Middle frontal gyrus (tissue), 1 donor: ENCODE results near the gene ABCA3.

Experiments
- DNase-seq: peaks from one replicate; pipeline ENCODE4 v3.0.0-alpha.2; 2015; ENCODE audit warnings: low spot score; ENCODE audit errors: extremely low spot score

ABCA3 gene

GRCh38 chr16:2357331-2357730 is 16.8 kb upstream of the ABCA3 start:
- DNase-seq, result no peak

DNA sequence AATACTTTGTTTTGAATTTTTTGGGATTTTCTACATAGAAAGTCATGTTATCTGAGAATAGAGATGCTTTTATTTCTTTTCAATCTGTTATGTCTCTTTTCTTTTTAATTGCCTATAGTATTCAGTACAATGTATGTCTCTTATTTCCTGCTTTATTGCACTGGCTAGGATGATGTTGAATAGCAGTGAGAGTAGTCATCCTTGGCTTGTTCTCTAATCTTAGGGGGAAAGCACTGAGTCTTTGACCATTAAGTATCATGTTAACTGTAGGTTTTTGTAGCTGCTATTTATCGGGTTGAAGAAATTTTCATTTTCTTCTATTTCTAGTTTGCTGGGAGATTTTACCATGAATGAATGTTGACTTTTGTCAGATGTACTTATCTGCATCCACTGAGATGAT is 10.0 kb upstream of the ABCA3 start:
- no peak for DNase-seq

GRCh38 chr16:2343211-2343610 is 2.7 kb upstream of the ABCA3 start:
- DNase-seq, result no peak

DNA sequence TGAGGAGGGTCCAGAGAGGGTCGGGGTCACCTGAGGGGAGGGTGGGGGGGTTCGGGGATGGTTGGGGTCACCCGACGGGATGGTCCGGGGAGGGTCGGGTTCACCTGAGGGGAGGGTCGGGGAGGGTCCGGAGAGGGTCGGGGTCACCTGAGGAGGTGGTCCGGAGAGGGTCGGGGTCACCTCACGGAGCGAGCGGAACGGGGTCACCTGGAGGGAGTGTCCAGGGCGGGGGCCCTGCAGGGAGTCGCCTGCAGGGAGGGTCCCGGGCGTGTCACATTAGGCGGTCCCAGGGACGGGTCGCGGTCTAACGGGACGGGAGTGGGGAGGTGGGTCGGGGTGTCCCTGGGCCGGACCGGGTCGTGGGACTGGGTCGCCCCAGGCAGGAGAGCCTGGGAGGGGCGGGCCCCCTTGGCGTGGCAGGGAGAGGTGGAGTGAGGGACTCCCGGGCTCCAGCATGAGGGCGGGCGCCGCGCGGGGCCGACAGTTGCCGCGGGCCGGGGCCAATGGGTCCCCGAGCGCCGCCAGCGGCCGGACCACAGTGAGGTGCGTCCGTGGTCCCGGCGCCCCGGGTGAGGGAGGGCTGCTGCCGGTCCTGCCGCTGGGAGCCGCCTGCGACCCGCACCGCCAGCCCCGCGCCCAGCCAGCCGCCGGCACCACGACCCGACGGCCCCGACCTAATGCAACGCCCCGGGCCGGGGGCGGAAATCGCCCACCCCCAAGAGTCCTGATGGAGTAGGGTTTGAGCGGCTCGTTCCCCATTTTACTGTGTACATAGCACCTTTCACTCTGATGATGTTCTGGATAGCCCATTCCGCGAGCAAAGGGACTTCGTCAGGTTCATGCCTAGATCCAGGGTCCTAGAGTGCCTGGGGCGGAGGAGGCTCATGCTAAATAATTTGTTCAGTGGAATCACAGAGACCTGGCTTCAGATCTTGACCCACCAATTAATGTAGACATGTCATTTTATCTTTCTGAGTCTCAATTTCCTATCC is 1.2 kb upstream of the ABCA3 start:
- DNase-seq, result no peak

- no peak for DNase-seq
Measured at GRCh38 chr16:2339521-2340484, 725 bp downstream of the ABCA3 start.

GRCh38 chr16:2337431-2338296 is 2.9 kb downstream of the ABCA3 start:
- DNase-seq, result no peak

DNA sequence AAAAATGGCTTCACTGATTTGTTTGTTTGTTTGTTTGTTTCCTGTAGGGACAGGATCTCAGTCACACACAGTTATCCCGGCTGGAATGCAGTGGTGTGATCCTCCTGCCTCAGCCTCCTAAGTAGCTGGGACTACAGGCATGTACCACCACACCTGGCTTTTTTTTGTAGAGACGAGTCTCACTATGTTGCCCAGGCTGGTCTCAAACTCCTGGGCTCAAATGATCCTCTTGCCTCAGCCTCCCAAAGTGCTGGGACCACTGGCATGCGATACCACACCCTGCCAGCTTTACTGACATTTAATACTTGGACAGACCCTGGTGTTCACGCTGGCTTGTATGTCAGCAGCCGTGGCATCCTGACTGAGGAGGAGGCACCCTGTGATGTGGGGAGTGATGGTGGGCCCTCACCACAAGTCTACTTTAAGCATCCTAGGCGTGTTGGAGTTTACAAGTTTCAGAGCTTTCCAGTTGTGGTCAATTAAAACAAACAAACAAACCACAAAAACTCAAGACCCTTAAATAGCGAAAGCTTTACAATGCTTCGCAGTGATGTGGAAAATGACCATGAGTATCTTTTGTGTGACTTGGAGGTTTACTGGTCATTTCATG is 5.1 kb downstream of the ABCA3 start:
- no peak for DNase-seq

DNA sequence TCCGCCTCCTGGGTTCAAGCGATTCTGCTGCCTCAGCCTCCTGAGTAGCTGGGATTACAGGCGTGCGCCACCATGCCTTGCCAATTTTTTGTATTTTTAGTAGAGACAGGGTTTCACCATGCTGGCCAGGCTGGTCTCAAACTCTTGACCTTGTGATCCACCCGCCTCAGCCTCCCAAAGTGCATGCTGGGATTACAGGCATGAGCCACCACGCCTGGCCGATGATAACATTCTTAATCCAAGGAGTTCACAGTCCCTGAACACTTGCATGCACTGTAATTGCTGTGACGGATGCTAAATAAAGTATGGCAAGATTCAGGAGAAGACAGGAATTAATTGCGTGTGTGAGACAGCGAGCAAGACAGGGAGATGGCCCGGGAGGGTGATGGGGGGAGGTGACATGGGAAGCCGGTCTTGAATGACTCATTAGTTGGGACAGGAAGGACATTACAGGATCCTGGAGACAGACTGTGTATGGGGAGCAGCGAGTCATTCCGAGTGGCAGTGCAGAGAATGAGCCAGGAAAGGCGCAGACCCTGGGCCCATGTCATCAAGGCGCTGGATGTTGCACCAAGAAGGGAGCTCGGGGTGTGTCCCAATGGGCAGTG is 6.7 kb downstream of the ABCA3 start:
- no peak for DNase-seq

DNA sequence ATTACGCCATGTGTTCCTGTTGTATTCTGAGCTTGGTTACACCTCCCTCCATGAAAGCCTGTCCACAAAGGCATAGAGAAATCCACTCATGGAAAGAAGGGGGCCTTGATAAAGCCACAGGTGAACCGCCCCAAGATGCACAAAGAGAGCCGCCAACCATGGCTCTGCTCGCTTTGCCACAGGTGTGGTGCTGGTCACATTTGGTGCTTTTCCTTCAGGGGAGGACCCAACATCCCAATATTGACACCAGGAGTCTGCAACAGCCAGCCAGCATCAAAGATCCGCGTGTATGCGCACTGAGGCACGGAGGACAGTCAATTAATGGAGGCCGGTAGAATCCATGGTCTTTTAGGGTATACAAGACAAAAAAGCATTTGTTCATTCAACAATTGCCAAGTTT is 7.3 kb downstream of the ABCA3 start:
- DNase-seq, result no peak

DNA sequence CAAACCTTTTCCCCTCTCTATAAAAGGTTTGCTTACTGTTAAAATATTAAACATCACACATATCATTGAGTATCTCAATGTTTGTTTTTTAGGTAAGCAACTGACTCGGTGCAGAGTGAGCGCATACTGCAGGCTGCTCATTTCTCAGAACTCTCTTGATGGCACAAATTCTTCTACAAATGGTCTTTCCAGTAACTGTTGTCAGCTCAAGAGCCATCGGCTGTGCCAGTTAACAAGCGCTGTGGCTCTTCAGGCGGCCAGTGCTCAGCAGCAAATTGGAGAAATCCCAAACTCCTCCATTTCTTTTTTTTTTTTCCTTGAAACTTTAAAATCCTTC is 8.6 kb downstream of the ABCA3 start:
- DNase-seq, result no peak

DNA sequence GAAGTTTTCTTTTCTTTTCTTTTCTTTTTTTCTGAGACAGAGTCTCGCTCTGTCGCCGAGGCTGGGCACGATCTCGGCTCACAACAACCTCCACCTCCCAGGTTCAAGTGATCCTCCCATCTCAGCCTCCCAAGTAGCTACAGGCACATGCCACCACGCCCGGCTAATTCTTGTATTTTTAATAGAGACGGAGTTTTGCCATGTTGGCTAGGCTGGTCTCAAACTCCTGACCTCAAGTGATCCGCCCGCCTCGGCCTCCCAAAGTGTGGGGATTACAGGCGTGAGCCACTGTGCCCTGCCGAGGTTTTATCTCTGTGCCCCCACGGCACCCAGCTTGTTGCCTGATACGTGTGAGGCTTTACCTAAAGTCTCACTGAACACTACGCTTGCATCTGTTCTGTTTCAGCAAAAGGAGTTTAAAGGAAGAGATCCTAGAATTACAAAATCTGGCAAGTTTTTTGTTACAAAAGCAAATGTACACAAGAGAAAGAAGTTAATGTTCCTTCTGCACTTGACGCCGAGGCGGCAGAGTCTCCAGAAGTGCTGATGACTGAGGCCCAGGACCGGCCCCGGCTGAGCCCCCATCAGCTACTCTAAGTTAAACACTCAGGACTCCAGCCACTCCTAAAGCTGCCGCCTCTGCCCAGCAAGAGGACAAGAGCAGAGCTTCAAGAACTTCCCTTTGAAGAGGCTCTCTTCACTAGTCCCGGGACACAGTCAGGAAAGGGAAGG is 9.2 kb downstream of the ABCA3 start:
- no peak for DNase-seq

GRCh38 chr16:2329532-2329931 is 11.0 kb downstream of the ABCA3 start:
- no peak for DNase-seq

- DNase-seq, result no peak
Measured at GRCh38 chr16:2328428-2328827, 12.1 kb downstream of the ABCA3 start.

DNA sequence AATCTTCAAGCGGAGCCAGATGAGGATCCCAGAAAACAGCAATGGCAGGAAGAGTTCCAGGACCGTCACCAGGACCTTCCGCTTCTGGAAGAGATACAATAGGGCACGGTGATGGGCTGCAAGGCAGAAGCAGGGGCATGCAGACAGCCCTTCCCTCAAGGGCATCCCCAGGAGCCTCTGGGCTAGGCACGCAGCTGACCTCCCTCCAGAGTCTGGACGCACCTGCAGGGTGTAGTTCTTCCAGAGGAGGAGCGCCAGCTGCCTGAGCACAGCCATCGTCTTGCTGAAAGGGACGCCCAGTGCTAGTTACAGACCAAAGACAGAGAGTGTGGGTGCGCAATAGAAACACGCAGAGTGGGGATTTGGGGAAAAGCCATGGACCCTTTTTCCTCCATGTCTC is 14.3 kb downstream of the ABCA3 start:
- no peak for DNase-seq

GRCh38 chr16:2325791-2326190 is 14.7 kb downstream of the ABCA3 start:
- DNase-seq, result no peak

DNA sequence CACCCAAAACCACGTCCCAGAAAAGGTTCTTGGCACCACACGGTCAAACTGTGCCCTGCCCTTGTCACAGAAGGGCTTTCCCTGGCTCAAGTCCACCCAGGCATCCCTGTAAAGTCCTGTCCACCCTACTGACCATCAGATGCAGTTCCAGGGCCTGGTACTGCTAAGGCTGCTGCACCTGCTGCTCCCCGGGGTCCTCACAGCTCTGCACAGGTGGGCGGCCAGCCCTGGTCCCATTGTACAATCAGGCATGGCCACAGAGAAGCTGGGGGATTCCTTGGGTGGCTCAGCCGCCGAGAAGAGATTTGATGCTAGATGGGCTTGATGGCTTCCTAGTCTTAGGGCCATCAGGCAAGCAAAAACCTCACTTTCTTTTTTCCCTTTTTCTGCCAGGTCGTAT is 15.3 kb downstream of the ABCA3 start:
- no peak for DNase-seq

- no peak for DNase-seq
Measured at GRCh38 chr16:2324296-2324859, 16.1 kb downstream of the ABCA3 start.

GRCh38 chr16:2323701-2324100 is 16.8 kb downstream of the ABCA3 start:
- DNase-seq, result no peak

- no peak for DNase-seq
Measured at GRCh38 chr16:2319606-2320005, 20.9 kb downstream of the ABCA3 start.
